Skeletal muscle tissue (tissue), 4 donors: ENCODE data around the gene SLC6A3. TPM values are rescaled to one million over a fixed set of nuclear protein-coding genes. Genes with fewer than 3 reads are reported as not detected.

Source experiments
- H3K27ac ChIP-seq: one replicate; pipeline ENCODE4 v1.7.0; 2013; ENCODE audit warnings: mild to moderate bottlenecking, low read depth, low read length, inconsistent platforms
- H3K27me3 ChIP-seq, 3 donors: one replicate each; pipeline ENCODE4 v1.7.0; 2013; ENCODE audit warnings: low read length in 3 of 3; ENCODE audit not compliant: control insufficient read depth in 3 of 3, insufficient read depth in 3 of 3
- H3K36me3 ChIP-seq, 3 donors: one replicate each; pipeline ENCODE4 v1.7.0; 2013; ENCODE audit warnings: low read length in 3 of 3; ENCODE audit not compliant: control insufficient read depth in 3 of 3, insufficient read depth in 3 of 3
- H3K4me1 ChIP-seq, 3 donors: one replicate each; pipeline ENCODE4 v1.7.0; 2013; ENCODE audit warnings: low read length in 3 of 3, mild to moderate bottlenecking in 3 of 3; ENCODE audit not compliant: control insufficient read depth in 3 of 3, insufficient read depth in 3 of 3
- H3K4me3 ChIP-seq, 3 donors: one replicate each; pipeline ENCODE4 v1.7.0; 2013; ENCODE audit warnings: low read length in 3 of 3
- H3K9ac ChIP-seq, 3 donors: one replicate each; pipeline ENCODE4 v1.7.0; 2013; ENCODE audit warnings: low read length in 3 of 3, mild to moderate bottlenecking in 3 of 3, moderate library complexity in 2 of 3, low read depth in 1 of 3
- H3K9me3 ChIP-seq, 3 donors: one replicate each; pipeline ENCODE4 v1.7.0; 2013; ENCODE audit warnings: low read length in 3 of 3; ENCODE audit not compliant: control insufficient read depth in 3 of 3
- total RNA-seq: library from RNA; depleted of rRNA; stranded (reverse); fragments of >200 nt; gene quantifications from one replicate; pipeline ENCODE4 v1.2.3, GENCODE V29; 2014
- donor health status: Osteomylitis.

The SLC6A3 gene
- total RNA-seq, 1 donor from 2014 or later, result not detected

- no peaks in the 10 kb centered on the region for H3K36me3 ChIP-seq
- peaks cover 0 to 8% (median 0%) of the 10 kb centered on the region in 3 donors for H3K9me3 ChIP-seq
- H3K27ac ChIP-seq, result no peak overlapping the region
Observed at GRCh38 chr5:1453613-1454012, 8.4 kb upstream of the SLC6A3 start.

GRCh38 chr5:1449081-1449630 lies 3.9 kb upstream of the SLC6A3 start:
- Histone ChIP-seq H3K36me3 (no peaks in the 10 kb centered on the region), H3K4me3 (no peak overlapping the region), H3K27ac (no peak overlapping the region), H3K27me3 (peaks cover 23 to 43% (median 35%) of the 10 kb centered on the region in 3 donors), H3K4me1 (peaks cover 0 to 4% (median 3%) of the 10 kb centered on the region in 3 donors), H3K9ac (no peak overlapping the region), H3K9me3 (peaks cover 0 to 6% (median 0%) of the 10 kb centered on the region in 3 donors)

More at GRCh38 chr5:1453613-1454012, 8.4 kb upstream of the SLC6A3 start:
- Histone ChIP-seq H3K9ac (no peak overlapping the region), H3K4me1 (no peaks in the 10 kb centered on the region), H3K27me3 (peaks cover 3 to 8% (median 6%) of the 10 kb centered on the region in 3 donors), H3K4me3 (no peak overlapping the region)

- Histone ChIP-seq H3K27me3 (peaks cover 29 to 49% (median 41%) of the 10 kb centered on the region in 3 donors), H3K4me1 (peaks cover 0 to 4% (median 3%) of the 10 kb centered on the region in 3 donors), H3K27ac (no peak overlapping the region), H3K9ac (no peak overlapping the region), H3K4me3 (no peak overlapping the region), H3K36me3 (no peaks in the 10 kb centered on the region), H3K9me3 (peaks cover 0 to 4% (median 0%) of the 10 kb centered on the region in 3 donors)
Observed at GRCh38 chr5:1448511-1449011, 3.3 kb upstream of the SLC6A3 start.

- peaks cover 0 to 4% (median 3%) of the 10 kb centered on the region in 3 donors for H3K4me1 ChIP-seq
Observed at GRCh38 chr5:1447671-1448361, 2.6 kb upstream of the SLC6A3 start.

GRCh38 chr5:1446602-1447343 lies 1.5 kb upstream of the SLC6A3 start:
- no peak overlapping the region for H3K27ac ChIP-seq
- peaks cover 43 to 64% (median 56%) of the 10 kb centered on the region in 3 donors for H3K27me3 ChIP-seq
- H3K9ac ChIP-seq, result no peak overlapping the region
- H3K4me1 ChIP-seq, result peaks cover 0 to 4% (median 3%) of the 10 kb centered on the region in 3 donors
- H3K36me3 ChIP-seq, result no peaks in the 10 kb centered on the region
- H3K9me3 ChIP-seq, result no peaks in the 10 kb centered on the region
- no peak overlapping the region for H3K4me3 ChIP-seq

More at GRCh38 chr5:1447671-1448361, 2.6 kb upstream of the SLC6A3 start:
- Histone ChIP-seq H3K9ac (no peak overlapping the region), H3K27ac (no peak overlapping the region), H3K36me3 (no peaks in the 10 kb centered on the region), H3K27me3 (peaks cover 37 to 55% (median 48%) of the 10 kb centered on the region in 3 donors), H3K4me3 (no peak overlapping the region), H3K9me3 (no peaks in the 10 kb centered on the region)

GRCh38 chr5:1445689-1446601 lies 705 bp upstream of the SLC6A3 start:
- no peak overlapping the region for H3K27ac ChIP-seq
- peaks cover 0 to 3% (median 0%) of the 10 kb centered on the region in 3 donors for H3K9me3 ChIP-seq
- H3K27me3 ChIP-seq, result peaks cover 43 to 70% (median 63%) of the 10 kb centered on the region in 3 donors
- no peak overlapping the region for H3K4me3 ChIP-seq
- H3K4me1 ChIP-seq, result peaks cover 0 to 4% (median 3%) of the 10 kb centered on the region in 3 donors
- no peaks in the 10 kb centered on the region for H3K36me3 ChIP-seq
- no peak overlapping the region for H3K9ac ChIP-seq

DNA sequence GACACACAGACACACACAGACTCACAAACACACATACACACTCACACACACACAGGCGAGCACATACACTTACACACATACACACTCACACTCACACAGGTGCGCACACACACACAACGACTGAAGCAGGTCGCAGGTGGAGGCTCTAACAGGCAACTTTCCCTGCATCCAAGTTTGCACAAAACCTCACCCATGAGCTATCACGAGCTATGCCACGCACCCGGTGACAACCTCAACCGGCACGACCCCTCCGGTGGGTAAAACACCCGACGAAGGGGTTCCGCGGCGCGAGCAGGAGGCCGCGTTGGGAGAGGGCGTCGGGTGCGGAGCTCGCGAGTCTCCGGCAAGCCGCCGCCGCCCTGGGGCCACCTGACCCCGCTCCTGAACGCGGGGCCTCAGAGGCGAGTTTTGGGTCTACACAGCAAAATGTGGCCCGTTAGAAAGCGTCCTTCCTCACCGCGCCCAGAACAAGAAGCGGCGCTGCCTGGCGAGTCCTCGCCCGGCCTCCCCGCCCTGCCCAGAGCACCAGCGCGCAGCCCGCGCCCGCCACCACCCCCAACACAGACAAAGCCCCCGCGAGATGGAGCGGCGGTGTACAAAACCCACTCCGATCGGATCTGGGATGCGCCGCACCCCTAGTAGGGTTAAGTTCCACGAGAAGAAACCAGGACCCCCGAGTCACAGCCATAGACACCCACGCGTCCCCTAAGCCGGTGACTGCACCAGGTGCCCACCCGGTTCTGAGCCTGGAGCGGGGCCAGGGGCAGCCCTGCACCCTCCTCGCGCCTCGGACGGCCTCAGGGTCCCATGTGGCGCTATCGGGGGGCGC lies 665 bp downstream of the SLC6A3 start:
- Histone ChIP-seq H3K4me3 (no peak overlapping the region), H3K9me3 (peaks cover 0 to 6% (median 4%) of the 10 kb centered on the region in 3 donors), H3K27ac (no peak overlapping the region), H3K9ac (no peak overlapping the region), H3K27me3 (peaks cover 45 to 74% (median 64%) of the 10 kb centered on the region in 3 donors), H3K4me1 (peaks cover 0 to 4% (median 3%) of the 10 kb centered on the region in 3 donors), H3K36me3 (no peaks in the 10 kb centered on the region)

GRCh38 chr5:1443991-1444360 lies 1.3 kb downstream of the SLC6A3 start:
- Histone ChIP-seq H3K36me3 (no peaks in the 10 kb centered on the region), H3K27ac (no peak overlapping the region), H3K9me3 (peaks cover 0 to 6% (median 4%) of the 10 kb centered on the region in 3 donors), H3K4me3 (no peak overlapping the region), H3K9ac (no peak overlapping the region), H3K4me1 (peaks cover 0 to 4% (median 3%) of the 10 kb centered on the region in 3 donors), H3K27me3 (peaks cover 45 to 72% (median 63%) of the 10 kb centered on the region in 3 donors)
